ENCODE data around the gene ZNF629.
"Not testable (repeated sequence)": the region's sequence is repeated elsewhere in the genome, so short reads cannot be mapped to it uniquely, and the experiment has no call there.

ZNF629 gene

DNA sequence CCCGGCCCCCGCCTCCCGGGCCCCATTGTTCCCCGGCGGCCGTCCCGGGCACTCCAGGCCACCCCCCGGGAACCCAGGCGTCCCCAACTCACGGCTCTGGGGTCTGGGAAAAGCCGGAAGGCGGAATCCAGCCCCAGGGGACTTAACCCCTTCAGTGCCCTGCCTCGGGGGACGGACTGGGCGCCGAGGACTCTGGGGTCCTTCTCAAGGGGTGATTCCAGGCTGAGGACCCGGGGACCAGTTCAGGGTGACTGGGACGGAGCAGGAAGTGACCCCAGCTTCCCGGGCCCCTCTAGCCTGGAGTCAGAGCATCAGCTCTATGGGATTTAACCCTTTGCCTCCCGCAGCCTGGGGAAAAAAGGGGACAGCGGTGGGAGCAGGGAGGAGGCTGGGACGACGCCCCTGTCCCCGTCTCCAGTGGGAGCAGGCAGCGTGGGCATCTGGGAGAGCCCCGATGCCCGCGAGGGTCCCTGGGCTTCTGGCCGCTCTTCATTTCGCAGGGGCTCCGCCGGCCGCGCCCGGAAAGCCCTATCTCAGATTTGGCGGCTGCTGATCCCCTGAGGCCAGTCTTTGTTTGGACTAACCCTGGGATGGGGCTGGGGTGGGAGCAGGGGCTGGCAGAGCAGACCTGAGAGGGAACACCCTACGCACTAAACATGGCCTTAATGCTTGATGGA lies at the start of gene ZNF629:
TSS of gene ZNF629 (minus strand) at position 270 of the 677 bp plus-strand sequence. CDS start 2,723 bp downstream, outside the sequence.
- peak; percentile 84 for DNase-seq

DNA sequence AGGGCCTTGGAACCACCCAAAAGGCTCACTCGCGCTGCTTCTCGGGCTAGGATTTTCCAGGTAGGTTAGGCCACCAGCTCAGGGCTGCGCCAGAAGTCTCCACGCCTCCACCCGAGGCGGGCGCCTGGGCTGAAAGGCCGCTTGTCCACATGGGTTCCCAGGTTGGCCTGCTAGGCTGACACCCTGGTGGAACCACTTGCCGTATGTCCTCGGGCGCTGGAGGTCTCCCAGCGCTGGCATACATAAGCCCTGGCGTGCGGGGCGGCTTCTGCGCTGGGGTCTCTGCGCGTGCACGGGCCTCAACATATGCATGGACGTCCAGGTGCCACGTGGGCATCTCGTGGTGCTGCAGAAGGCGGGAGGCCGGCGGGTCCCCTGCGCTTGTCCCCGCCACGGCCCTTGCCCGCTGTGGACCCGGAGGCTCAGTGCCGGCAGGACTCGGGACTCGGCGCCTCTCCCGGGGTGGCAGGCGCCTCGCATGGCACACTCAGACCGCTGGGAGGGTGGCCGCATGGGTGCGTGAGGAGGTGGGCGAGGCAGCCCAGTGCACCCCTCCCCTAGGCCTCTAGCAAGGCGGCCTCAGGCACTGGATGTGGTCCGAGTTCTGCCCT lies 47.2 kb upstream of the ZNF629 start:
- no peak for DNase-seq

- DNase-seq, result no peak
These were observed 43.0 kb upstream of the ZNF629 start for GRCh38 chr16:30830072-30830417.

GRCh38 chr16:30829130-30830071 lies 42.4 kb upstream of the ZNF629 start:
- no peak for DNase-seq

DNA sequence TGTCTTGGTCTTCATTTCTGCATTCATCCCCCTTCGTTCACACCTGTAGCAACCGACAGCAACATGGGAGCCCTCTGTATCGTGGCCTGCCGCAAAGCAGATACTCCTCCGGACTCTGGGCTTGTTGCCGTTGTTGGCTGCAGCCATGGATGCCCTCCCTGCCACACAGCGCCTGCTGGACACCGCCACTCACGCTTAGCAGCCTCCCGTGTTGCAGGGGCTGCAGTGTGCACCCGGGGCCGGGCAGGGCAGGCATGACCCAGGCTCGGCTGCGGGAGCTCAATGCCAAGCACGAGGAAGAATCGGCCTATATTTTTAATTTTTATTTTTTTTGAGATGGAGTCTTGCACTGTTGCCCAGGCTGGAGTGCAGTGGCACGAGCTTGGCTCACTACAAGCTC lies 34.9 kb upstream of the ZNF629 start:
- no peak for DNase-seq

GRCh38 chr16:30821441-30821840 lies 34.4 kb upstream of the ZNF629 start:
- peak; percentile 14 for DNase-seq

- peak; percentile 36 for DNase-seq
These were observed 34.0 kb upstream of the ZNF629 start for GRCh38 chr16:30820952-30821421.

GRCh38 chr16:30816769-30817168 lies 29.8 kb upstream of the ZNF629 start:
- no peak for DNase-seq

DNA sequence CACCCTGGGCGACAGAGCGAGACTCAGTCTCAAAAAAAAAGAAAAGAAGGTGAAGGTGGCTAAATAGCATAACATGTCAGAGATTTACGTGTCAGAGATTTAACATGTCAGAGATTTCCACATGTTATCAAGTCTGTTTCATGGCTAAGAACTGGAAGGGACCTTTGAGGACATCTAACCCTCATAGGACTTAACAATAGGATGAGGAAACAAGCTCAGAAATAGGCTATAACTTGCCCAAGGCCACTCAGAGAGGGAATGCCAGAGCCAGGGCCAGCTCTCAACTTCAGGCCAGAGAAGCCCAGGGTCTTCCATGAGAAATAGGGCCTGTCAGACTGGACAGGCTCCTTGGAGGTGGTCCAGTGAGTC lies 26.8 kb upstream of the ZNF629 start:
- DNase-seq, result no peak

DNA sequence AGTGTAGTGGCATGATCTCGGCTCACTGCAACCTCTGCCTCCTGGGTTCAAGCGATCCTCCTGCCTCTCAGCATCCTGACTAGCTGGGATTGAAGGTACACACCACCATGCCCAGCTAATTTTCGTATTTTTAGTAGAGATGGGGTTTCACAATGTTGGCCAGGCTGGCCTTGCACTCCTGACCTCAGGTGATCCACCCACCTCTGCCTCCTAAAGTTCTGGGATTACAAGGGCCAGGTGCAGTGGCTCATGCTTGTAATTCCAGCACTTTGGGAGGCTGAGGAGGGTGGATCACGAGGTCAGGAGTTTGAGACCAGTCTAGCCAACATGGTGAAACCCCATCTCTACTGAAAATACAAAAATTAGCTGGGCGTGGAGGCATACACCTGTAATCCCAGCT lies 22.7 kb upstream of the ZNF629 start:
- DNase-seq, result not testable (repeated sequence)

DNA sequence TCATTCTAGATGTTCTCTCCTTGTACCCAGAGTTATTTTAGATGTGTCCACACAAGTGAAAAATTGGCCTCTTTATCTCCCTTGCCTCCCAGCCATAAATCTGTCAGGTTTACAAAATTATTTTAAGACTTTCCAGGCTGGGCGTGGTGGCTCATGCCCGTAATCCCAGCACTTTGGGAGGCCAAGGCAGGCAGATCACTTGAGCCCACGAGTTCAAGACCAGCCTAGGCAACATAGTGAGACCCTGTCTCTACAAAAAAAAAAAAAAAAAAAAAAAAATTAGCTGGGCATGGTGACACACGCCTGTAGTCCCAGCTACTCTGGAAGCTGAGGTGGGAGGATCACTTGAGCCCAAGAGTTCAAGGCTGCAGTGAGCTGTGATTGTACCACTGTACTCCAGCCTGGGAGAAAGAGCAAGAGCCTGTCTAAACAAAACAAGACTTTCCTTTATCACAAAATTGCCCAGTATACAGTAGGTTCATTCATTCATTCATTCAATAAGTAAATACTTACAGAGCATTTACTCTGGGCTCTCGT lies 22.0 kb upstream of the ZNF629 start:
- DNase-seq, result not testable (repeated sequence)

DNA sequence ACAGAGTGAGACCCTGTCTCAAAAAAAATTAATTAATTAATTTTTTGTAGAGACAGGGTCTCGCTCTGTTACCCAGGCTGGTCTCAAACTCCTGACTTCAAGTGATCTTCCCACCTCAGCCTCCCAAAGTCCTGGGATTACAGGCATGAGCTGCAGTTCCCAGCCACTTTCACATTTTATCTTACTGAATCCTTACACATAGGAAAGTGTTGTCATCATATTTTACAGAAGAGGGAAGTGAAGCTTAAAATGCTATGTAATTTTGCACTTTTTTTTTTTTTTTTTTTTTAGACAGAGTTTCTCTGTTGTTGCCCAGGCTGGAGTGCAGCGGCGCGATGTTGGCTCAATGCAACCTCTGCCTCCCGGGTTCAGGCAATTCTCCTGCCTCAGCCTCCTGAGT lies 21.1 kb upstream of the ZNF629 start:
- no peak for DNase-seq

GRCh38 chr16:30805370-30806169 lies 18.6 kb upstream of the ZNF629 start:
- peak; percentile 91 for DNase-seq

DNA sequence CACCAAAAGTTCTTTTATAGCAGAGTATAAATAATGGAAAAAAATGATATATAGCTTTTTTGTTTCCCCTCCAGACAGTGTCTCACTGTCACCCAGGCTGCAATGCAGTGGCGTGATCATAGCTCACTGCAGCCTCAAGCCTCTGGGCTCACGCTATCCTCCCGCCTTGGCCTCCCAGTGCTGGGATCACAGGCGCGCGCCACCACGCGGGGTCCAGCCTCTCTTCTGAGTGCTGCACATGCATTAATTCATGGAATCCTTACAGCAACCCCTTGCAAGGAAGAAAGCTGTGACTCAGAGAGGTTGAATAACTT lies 18.0 kb upstream of the ZNF629 start:
- no peak for DNase-seq

- no peak for DNase-seq
These were observed 15.9 kb upstream of the ZNF629 start for GRCh38 chr16:30802936-30803335.

GRCh38 chr16:30797670-30798309 lies 10.8 kb upstream of the ZNF629 start:
- DNase-seq, result no peak

DNA sequence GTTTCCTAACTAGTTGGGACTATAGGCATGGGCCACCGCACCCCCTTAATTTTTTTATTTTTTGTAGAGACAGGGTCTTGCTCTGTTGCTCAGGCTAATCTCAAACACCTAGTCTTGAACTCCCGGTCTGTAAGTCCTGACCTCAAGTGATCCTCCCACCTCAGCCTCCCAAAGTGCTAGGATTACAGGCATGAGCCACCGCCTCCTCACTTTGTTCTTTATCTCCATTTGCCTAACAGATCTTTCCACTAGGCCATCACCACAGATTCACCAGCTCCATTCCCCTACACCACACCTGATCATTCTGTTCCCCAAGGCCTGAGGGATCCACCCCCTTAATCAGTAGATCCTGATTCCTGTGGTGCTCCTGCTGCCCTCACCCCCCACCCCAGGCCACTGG lies 7.6 kb upstream of the ZNF629 start:
- no peak for DNase-seq

- DNase-seq, result peak; percentile 18
These were observed 6.6 kb upstream of the ZNF629 start for GRCh38 chr16:30793508-30794069.

DNA sequence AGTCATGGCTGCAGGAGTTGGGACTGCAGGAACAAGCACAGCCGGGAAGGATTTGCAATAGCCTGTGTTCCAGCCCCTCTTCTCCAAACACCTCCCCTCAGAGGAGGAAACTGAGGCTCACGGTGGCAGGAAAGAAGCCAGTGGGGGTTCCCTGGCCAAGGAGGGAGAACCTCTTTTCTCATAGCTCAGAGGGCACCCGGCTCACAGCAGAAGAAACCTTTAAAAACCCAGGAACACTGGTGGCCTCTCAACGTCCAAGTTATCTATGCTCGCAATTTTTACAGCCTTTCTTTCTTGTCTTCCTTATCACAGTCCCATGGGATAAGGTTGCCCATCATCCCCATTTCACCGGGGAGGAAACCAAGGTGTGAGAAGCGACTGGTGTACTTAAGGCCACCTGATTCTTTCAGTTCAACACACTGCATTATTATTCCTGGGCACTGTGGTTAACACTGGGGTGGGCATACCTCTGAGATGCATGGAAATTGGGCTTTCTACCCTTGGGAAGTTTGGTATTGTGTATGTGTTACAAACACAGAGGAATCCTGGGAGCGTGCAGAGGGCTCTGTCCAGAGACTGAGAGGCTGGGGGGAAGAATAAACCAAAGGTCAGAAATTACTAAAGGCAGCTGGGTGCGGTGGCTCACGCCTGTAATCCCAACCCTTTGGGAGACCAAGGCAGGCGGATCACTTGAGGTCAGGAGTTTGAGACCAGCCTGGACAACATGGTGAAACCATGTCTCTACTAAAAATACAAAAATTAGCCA lies 791 bp upstream of the ZNF629 start:
- DNase-seq, result no peak

- peak; percentile 40 for DNase-seq
These were observed 680 bp downstream of the ZNF629 start for GRCh38 chr16:30786115-30786935.
